Panc1 (cell line): ENCODE measurements around the gene MMP17.

Source experiments
- CTCF ChIP-seq: fragments of 450-650 bp; IDR thresholded peaks from 2 replicates; pipeline ENCODE4 v1.5.1; 2017; ENCODE audit warnings: mild to moderate bottlenecking
- POLR2AphosphoS5 ChIP-seq: IDR thresholded peaks from 2 replicates; pipeline ENCODE4 v1.6.1; 2012; ENCODE audit warnings: mild to moderate bottlenecking, low read depth, low read length, moderate library complexity
- REST ChIP-seq, 2 experiments: IDR thresholded peaks; 2 replicates each; pipeline ENCODE4 v1.6.1; 2011 to 2012; ENCODE audit warnings: low read depth in 2 of 2, control low read depth in 1 of 2, low read length in 1 of 2, mild to moderate bottlenecking in 1 of 2, moderate library complexity in 1 of 2; ENCODE audit not compliant: insufficient read depth in 1 of 2
- SIN3A ChIP-seq: IDR thresholded peaks from 2 replicates; pipeline ENCODE4 v1.6.1; 2012; ENCODE audit warnings: low read depth, mild to moderate bottlenecking, low read length, moderate library complexity, borderline replicate concordance; ENCODE audit not compliant: insufficient read depth

- TF ChIP-seq CTCF (no peak), REST (IDR thresholded peaks at IDR 0.05; ENCODE audit: insufficient read depth in 1 of 2, low read depth in 2 of 2, low read length in 1 of 2) (no peak), POLR2AphosphoS5 (no peak), SIN3A (no peak)
These were observed 22.8 kb downstream of the MMP17 start for GRCh38 chr12:131850856-131851559.
